Measurements from ENCODE around the gene IGHMBP2. TPM values are rescaled to one million over a fixed set of nuclear protein-coding genes. Genes with fewer than 3 reads are reported as not detected.

Gene IGHMBP2
- total RNA-seq, 1 experiment from 2014 or later, result 24.8 TPM

- in situ Hi-C loops (cut with HindIII; ENCODE audit: low pct_unique_long_range_greater_than_20kb, low sequenced_read_pairs), result no loop called here
- no peak for DNase-seq (ENCODE audit: low read depth, low spot score)
Observed at GRCh38 chr11:68934321-68934645, 30.6 kb downstream of the IGHMBP2 start.

GRCh38 chr11:68934666-68935065 is 31.0 kb downstream of the IGHMBP2 start:
- in situ Hi-C loops (cut with HindIII; ENCODE audit: low pct_unique_long_range_greater_than_20kb, low sequenced_read_pairs), result no loop called here
- DNase-seq (ENCODE audit: low read depth, low spot score), result no peak

GRCh38 chr11:68935066-68935465 is 31.4 kb downstream of the IGHMBP2 start:
- in situ Hi-C loops (cut with HindIII; ENCODE audit: low pct_unique_long_range_greater_than_20kb, low sequenced_read_pairs), result no loop called here
- no peak for DNase-seq (ENCODE audit: low read depth, low spot score)

- in situ Hi-C loops (cut with HindIII; ENCODE audit: low pct_unique_long_range_greater_than_20kb, low sequenced_read_pairs), result no loop called here
- DNase-seq (ENCODE audit: low read depth, low spot score), result no peak
Observed at GRCh38 chr11:68935516-68936357, 32.0 kb downstream of the IGHMBP2 start.

- in situ Hi-C loops (cut with HindIII; ENCODE audit: low pct_unique_long_range_greater_than_20kb, low sequenced_read_pairs), result no loop called here
Observed at GRCh38 chr11:68936358-68936636, 32.6 kb downstream of the IGHMBP2 start.

GRCh38 chr11:68936676-68937620 is 33.3 kb downstream of the IGHMBP2 start:
- in situ Hi-C loops (cut with HindIII; ENCODE audit: low pct_unique_long_range_greater_than_20kb, low sequenced_read_pairs), result no loop called here

More at GRCh38 chr11:68936358-68936636, 32.6 kb downstream of the IGHMBP2 start:
- DNase-seq (ENCODE audit: low read depth, low spot score), result no peak

GRCh38 chr11:68938088-68938487 is 34.4 kb downstream of the IGHMBP2 start:
- in situ Hi-C loops (cut with HindIII; ENCODE audit: low pct_unique_long_range_greater_than_20kb, low sequenced_read_pairs), result no loop called here
- DNase-seq (ENCODE audit: low read depth, low spot score), result no peak

More at GRCh38 chr11:68936676-68937620, 33.3 kb downstream of the IGHMBP2 start:
- DNase-seq (ENCODE audit: low read depth, low spot score), result no peak

- DNase-seq (ENCODE audit: low read depth, low spot score), result no peak
- in situ Hi-C loops (cut with HindIII; ENCODE audit: low pct_unique_long_range_greater_than_20kb, low sequenced_read_pairs), result no loop called here
Observed at GRCh38 chr11:68938816-68939582, 35.3 kb downstream of the IGHMBP2 start.

GRCh38 chr11:68939583-68940555 is 36.2 kb downstream of the IGHMBP2 start:
- in situ Hi-C loops (cut with HindIII; ENCODE audit: low pct_unique_long_range_greater_than_20kb, low sequenced_read_pairs), result no loop called here
- no peak for DNase-seq (ENCODE audit: low read depth, low spot score)

- in situ Hi-C loops (cut with HindIII; ENCODE audit: low pct_unique_long_range_greater_than_20kb, low sequenced_read_pairs), result no loop called here
- DNase-seq (ENCODE audit: low read depth, low spot score), result no peak
Observed at GRCh38 chr11:68940651-68941323, 37.1 kb downstream of the IGHMBP2 start.

GRCh38 chr11:68941324-68942094 is 37.8 kb downstream of the IGHMBP2 start:
- in situ Hi-C loops (cut with HindIII; ENCODE audit: low pct_unique_long_range_greater_than_20kb, low sequenced_read_pairs), result no loop called here
- DNase-seq (ENCODE audit: low read depth, low spot score), result no peak

GRCh38 chr11:68942095-68942620 is 38.5 kb downstream of the IGHMBP2 start:
- DNase-seq (ENCODE audit: low read depth, low spot score), result no peak
- in situ Hi-C loops (cut with HindIII; ENCODE audit: low pct_unique_long_range_greater_than_20kb, low sequenced_read_pairs), result no loop called here

- in situ Hi-C loops (cut with HindIII; ENCODE audit: low pct_unique_long_range_greater_than_20kb, low sequenced_read_pairs), result no loop called here
- DNase-seq (ENCODE audit: low read depth, low spot score), result no peak
Observed at GRCh38 chr11:68942751-68943271, 39.1 kb downstream of the IGHMBP2 start.

- in situ Hi-C loops (cut with HindIII; ENCODE audit: low pct_unique_long_range_greater_than_20kb, low sequenced_read_pairs), result no loop called here
Observed at GRCh38 chr11:68946416-68947090, 42.9 kb downstream of the IGHMBP2 start.

GRCh38 chr11:68947151-68947550 is 43.5 kb downstream of the IGHMBP2 start:
- no peak for DNase-seq (ENCODE audit: low read depth, low spot score)
- in situ Hi-C loops (cut with HindIII; ENCODE audit: low pct_unique_long_range_greater_than_20kb, low sequenced_read_pairs), result no loop called here

More at GRCh38 chr11:68946416-68947090, 42.9 kb downstream of the IGHMBP2 start:
- no peak for DNase-seq (ENCODE audit: low read depth, low spot score)
